Breast epithelium (tissue), 3 donors: ENCODE measurements around the gene CSNK1E.

Source experiments
- CTCF ChIP-seq, 3 donors: fragments of 450-650 bp; IDR thresholded peaks; one replicate each; pipeline ENCODE4 v1.5.1; 2016 to 2017; ENCODE audit warnings: antibody characterized with exemption in 3 of 3, mild to moderate bottlenecking in 3 of 3, moderate library complexity in 3 of 3
- POLR2A ChIP-seq: fragments of 450-650 bp; IDR thresholded peaks from one replicate; pipeline ENCODE4 v1.6.1; 2016; ENCODE audit warnings: antibody characterized with exemption, mild to moderate bottlenecking, moderate library complexity

- TF ChIP-seq CTCF (IDR thresholded peaks at IDR 0.05) (no peak), POLR2A (no peak)
Observed at GRCh38 chr22:38316364-38317121, 690 bp downstream of the CSNK1E start.
